ENCODE measurements around the gene CTBP2.

The CTBP2 gene

GRCh38 chr10:125003146-125003900, 157.0 kb downstream of the CTBP2 start:
- no peak for DNase-seq

DNA sequence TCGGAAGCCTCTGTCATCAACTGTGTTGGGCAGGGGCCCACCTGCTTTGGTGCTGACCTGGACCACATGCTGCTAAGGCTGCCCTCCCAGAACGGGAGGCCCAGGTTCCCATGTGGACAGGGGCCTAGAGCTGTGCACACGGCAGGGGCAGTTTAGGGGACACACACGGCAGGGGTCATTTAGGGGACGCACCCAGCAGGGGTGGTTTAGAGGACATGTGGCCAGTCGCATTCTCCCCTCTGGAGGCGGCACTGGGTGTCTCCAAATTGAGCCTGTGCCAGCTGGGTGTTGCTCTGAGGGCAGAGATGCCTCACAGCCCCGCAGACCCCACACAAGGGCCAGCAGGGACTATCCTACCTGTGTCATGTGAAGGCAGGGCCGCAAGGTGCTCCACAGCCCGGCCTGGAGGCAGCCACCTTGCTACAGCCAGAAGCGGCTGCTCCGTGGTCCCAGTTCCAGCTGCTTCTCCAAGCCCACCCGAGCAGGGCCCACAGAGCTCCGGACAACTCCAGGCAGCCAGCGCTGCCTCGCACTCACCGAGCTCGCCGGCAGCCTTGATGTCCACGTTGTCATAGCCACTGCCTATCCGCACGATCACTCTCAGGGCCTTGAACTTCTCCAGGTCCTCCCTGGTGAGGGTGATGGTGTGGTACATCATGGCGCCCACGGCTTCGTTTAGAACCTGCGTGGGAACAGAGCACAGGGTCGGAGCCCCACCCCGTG, 157.8 kb downstream of the CTBP2 start:
- no peak for DNase-seq

- no peak for DNase-seq
These were observed 158.3 kb downstream of the CTBP2 start for GRCh38 chr10:125002047-125002422.

DNA sequence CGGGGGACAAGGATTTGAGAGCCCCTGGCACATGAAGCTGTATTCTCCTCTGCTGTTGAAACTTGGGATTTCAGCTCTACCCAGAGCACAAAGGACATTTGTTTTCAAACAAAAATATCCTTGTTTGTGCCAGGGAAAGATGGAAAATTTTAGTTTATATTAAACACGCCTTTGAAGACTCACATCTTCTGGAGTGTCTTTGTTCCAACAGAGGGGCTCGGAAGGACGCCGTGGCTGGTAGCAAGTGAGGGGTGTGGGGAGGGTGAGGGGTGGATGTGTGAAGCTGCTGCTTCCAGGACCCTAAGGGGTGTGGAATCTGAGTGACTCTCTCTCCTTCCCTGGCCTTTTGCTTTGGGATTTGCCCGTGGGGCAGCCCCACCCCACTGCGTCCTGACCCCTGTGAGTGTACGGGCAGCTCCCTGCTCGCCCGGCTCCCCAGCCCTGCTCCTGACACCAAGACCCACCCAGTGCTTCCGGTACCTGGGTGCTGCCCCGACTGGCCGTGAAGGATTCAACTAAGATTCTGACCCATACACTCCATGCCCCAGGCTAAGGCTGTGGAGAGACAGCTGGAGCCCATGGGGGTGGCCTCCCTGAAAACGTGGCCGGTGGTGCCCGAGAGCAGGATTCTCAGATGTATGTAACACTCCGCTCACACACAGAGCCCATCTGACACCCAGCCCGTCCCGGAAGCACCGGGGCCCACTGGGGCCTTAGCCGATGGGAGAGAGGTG, 158.9 kb downstream of the CTBP2 start:
- DNase-seq: no peak

GRCh38 chr10:125000366-125001312, 159.7 kb downstream of the CTBP2 start:
- DNase-seq: no peak

- no peak for DNase-seq
These were observed 160.7 kb downstream of the CTBP2 start for GRCh38 chr10:124999433-125000365.

DNA sequence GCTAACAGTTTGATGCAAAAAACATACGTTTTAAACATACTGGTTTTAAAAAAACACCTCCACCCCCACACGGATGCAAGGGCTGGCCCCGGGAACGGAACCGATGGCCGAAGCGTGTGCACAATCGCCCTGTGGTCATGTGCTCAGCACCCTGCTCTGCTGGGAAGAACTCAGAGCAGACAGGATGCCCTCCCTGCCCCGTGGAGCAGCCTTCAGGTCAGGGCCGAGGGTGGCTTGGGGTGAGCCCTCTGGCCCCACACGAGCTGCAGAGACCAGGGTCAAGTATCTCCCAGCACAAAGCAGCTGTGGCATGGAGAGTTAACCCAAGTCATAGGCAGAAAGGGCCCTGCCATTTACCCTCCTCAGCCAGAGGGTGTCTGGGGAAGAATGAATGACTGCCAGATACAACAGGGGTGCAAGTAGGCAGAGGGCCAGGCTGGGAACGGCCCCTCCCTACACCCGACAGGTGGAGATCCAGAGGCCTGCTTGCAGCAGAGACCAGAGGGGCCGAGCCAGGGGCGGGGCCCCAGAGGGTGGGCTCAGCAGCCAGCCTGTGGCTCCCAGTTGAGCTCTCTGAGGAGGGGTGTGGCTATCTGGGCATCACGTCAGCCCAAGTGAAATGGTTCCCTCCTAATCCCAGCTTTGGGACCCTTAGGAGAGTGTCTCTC, 161.6 kb downstream of the CTBP2 start:
- no peak for DNase-seq

GRCh38 chr10:124997771-124998623, 162.4 kb downstream of the CTBP2 start:
- no peak for DNase-seq

DNA sequence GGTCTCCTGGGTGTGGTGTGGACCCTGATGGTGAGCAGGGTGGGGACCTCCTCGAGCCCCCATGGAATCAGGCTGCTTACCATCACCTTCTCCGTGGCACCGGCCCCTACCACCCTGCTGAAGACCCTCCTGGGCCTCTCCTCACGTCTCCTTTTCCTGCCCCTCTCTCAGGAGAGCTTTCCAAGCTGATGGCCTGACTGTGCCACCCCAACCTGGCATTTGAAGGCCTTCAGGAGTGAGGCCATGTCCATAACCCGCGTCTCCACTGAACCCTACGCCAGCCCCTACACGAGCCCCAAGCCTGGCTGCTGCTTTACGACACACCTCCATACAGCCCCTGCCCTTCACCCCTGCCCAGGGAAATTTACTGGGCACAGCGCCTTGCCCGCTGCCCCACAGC, 163.1 kb downstream of the CTBP2 start:
- no peak for DNase-seq

DNA sequence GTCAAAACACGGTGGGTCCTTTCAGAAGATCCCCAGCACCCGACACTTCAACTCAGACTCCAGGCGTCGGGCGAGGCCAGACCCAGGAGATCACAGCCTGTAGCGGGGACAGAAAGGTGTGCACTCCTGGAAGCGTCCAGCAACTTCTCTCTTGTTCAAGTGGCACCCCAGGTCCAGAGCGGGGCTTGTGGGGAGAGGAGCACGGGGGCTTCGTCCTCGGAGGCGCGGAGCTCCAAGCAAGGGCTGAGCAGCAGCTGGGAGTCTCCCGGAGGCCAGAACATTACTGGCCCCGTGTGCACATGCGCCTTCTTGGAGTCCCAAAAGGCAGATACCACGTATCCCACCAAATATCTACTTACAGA, 163.5 kb downstream of the CTBP2 start:
- DNase-seq: no peak

- DNase-seq: no peak
These were observed 164.1 kb downstream of the CTBP2 start for GRCh38 chr10:124996127-124996853.

- no peak for DNase-seq
These were observed 164.8 kb downstream of the CTBP2 start for GRCh38 chr10:124995605-124996004.

DNA sequence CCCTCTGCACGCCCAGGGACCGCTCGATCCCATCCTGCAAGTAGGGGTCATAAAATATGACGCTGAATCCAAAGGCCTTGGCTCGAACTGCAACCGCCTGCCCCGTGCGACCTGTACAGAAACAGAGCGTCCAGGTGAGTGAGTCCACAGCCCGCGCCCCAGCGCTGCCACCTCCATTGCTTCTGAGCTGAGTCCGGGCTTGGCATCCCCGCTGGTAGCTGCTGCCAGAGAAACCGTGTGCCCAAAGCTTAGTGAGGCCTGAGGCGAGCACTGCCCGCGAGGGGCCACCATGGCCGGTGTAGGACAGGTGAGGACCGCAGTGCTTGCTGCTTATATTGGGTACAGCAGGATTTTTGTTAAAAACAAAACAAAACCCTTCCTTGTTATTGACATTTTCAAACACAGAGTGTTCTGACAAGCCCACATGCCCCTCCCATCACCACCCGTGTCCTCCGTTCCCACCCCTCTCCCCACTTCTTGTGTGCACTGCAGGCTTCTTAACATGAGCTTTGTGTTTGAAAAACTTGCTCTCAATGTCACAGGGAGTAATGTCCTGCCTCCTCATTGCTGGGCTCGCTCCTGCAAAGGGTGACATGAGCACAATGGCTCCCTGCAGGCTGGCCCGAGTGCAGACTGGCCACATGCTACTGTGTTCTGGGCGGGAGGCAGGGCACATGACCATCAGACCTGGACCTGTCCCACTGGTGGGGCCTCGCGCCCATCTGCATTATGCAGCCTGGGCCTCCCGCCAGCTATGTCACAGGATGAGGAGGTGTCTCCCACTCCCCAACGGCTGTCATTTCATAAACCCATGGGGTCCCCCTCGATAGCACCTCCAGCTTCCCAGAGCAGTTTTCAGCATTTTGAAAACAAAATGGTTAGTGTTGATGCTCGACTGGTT, 165.5 kb downstream of the CTBP2 start:
- DNase-seq: no peak

- no peak for DNase-seq
These were observed 166.5 kb downstream of the CTBP2 start for GRCh38 chr10:124993736-124994451.

- DNase-seq: no peak
These were observed 167.0 kb downstream of the CTBP2 start for GRCh38 chr10:124993345-124993708.

DNA sequence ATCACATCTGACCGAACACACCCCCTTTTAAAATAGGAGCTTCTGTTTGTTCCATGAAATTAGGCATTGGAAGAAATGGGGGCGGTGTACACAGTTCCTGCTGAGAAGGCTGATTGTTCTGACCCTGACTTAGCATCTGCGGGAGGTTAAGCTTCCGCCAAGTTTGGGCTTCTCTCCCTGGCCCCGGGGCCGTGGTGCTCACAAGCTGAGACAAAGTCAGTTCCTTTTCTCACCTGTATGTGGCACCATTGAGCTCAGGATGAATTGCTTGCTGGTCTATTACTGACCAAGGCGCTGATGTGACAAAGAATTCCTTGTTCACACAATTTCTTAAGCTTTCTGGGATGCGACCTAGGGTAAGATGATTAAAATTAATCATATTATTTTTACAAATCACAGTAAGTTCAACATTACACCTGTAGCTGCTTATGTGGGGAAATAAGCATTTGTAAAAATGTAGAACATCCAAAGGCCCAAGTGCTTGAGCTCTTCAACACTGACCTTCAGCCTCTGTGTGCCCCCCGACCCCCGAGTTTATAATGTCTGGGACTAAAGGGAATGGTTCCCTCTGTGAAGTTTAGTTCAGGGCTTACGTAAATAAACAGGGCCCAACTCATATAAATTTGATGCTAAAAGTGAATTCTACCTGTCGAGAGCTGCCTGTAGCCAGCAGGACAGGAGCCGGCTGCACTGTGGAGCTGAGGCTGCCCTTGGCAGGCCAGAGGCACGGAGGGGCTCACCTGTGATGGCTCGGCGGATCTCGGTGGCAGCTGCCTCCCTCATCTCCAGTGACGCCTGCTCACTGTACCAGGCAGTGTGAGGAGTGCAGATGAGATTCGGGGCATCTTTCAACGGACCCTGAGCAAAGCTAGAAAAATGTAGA, 167.7 kb downstream of the CTBP2 start:
- peak; percentile 12 to 19 for DNase-seq

DNA sequence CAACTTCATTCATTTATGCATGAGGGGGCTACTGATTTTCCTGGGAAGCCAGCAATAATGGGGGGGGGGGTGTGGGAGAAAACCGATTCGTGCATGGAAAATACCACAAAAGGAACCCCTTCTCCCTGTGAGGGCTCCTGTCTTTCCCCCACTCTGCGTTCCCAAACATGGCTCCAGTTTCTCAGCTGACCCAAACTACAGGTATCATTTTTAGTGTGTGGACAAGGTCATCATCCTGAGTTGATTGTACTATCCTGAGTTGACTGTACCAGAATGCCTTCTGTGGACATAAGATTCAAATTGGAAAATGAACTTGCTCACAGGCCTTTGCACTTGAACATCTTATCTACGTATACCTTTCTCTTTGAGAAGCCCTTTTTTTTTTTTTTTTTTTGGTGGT, 168.5 kb downstream of the CTBP2 start:
- DNase-seq: no peak

Measured in stimulated activated CD4-positive, alpha-beta T cell treated with anti-CD3 and anti-CD28 coated beads, Interleukin-2, amount 100 ng/mL, for 48 hours (primary cell).